ENCODE results near the gene KCNIP1. TPM values are rescaled to one million over a fixed set of nuclear protein-coding genes. Genes with fewer than 3 reads are reported as not detected.

The KCNIP1 gene
- total RNA-seq, 4 donors from 2014 or later, result not detected

DNA sequence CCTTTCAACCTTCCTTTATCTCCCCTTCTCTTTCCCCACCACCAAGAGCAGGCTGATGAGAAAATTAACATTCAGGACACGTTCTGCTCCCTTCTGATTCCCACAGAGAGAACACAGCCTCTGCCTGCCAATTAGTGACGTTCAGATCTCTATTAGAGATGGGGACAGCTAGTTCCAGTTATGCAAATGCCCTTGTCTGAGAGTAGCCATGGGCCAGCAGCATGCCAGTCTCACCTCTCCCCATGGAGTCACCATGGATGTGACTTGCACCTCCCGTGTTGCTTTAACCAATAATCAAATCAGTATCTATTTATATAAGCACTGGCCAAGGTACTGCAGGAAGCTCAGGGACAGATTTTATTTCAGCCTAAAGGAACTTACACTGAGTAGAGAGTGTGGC is 61.3 kb downstream of the KCNIP1 start:
- WGBS, 2 donors, result 24 to 36% methylated on average over 3 of the region's 3 CpGs
- intact Hi-C loops (cut with DNase I; ENCODE audit: low total_unique reads), result no loop called here

DNA sequence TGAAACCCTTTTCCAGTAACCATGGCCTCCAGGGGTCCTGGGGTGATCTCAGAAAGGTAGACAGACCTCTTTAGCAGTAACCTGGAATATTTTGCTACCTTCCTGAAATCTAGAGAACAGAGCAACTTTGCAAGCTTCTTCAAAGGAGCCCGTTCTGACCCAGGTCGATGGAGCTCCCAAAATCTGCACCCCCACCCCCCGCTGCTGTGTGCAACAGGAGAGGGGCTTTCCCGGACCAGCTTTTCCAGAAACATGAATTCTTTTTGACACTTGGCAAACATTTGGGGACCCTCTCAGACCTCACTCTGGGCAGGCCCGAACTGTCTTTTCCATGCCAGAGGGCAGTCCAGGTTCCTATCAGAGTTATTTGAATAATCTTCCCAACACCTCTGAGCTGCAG is 65.3 kb downstream of the KCNIP1 start:
- intact Hi-C loops (cut with DNase I; ENCODE audit: low total_unique reads), result no loop called here
- WGBS, 2 donors, result 71 to 93% methylated on average over 5 of the region's 5 CpGs
- no peak overlapping the region for H3K4me3 ChIP-seq (ENCODE audit: low read depth, poor library complexity, severe bottlenecking)
- DNase-seq (ENCODE audit: low spot score in 2 of 2), result no peak
- TF ChIP-seq POLR2A (IDR thresholded peaks at IDR 0.05), result no peak
- TF ChIP-seq, protein P1, sequence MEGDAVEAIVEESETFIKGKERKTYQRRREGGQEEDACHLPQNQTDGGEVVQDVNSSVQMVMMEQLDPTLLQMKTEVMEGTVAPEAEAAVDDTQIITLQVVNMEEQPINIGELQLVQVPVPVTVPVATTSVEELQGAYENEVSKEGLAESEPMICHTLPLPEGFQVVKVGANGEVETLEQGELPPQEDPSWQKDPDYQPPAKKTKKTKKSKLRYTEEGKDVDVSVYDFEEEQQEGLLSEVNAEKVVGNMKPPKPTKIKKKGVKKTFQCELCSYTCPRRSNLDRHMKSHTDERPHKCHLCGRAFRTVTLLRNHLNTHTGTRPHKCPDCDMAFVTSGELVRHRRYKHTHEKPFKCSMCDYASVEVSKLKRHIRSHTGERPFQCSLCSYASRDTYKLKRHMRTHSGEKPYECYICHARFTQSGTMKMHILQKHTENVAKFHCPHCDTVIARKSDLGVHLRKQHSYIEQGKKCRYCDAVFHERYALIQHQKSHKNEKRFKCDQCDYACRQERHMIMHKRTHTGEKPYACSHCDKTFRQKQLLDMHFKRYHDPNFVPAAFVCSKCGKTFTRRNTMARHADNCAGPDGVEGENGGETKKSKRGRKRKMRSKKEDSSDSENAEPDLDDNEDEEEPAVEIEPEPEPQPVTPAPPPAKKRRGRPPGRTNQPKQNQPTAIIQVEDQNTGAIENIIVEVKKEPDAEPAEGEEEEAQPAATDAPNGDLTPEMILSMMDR (IDR thresholded peaks at IDR 0.05), result no peak

More for the DNA sequence above, 61.3 kb downstream of the KCNIP1 start:
- TF ChIP-seq, protein P1 (IDR thresholded peaks at IDR 0.05), result no peak
- TF ChIP-seq POLR2A (IDR thresholded peaks at IDR 0.05), result no peak
- no peak for DNase-seq (ENCODE audit: low spot score in 2 of 2)
- no peak overlapping the region for H3K4me3 ChIP-seq (ENCODE audit: low read depth, poor library complexity, severe bottlenecking)

DNA sequence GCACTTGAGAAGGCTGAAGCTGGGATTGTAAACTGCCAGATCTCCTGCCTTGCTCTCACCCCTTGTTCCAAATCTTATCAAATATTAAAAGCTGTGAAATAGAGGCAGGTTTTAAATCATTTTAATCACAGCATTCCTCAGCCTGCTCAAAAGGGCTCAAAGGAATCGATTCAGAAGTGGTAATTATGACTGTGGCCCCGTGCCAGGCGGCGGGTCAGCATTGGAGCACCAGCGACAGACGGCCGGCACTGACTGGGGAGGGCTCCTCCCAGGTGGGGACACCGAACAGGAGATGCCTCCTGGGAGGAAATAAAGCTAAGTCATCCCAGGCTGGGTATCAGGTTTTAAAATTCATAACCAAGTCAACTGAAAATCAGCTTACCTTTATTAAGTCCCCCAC is 66.7 kb downstream of the KCNIP1 start:
- intact Hi-C loops (cut with DNase I; ENCODE audit: low total_unique reads), result no loop called here
- DNase-seq (ENCODE audit: low spot score in 2 of 2), result no peak
- 13 to 27% methylated on average over 8 of the region's 8 CpGs for WGBS, 2 donors
- H3K4me3 ChIP-seq (ENCODE audit: low read depth, poor library complexity, severe bottlenecking), result no peak overlapping the region
- TF ChIP-seq, protein P1 (IDR thresholded peaks at IDR 0.05), result no peak
- no peak for TF ChIP-seq POLR2A (IDR thresholded peaks at IDR 0.05)

DNA sequence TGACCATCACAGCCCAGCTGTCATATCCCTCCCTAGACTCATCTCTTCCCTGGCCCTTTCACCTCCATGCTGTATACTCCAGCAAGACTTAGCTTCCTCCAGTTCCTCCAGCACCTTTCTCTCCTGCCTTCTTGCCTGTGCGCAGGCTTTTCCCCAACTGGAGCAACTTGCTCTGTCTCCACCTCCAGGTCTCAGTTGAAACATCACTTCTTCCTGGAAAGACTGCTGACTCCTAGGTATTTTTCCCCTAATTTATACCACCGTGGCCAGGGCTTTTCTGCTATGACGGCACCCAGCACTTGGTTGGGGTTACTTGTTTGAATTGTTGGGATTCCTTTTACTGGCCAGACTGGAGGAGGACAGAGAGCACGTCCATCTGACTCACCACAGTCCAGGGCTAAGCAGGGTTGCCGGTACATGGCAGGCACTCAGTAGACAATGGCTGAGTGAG is 67.5 kb downstream of the KCNIP1 start:
- intact Hi-C loops (cut with DNase I; ENCODE audit: low total_unique reads), result no loop called here

DNA sequence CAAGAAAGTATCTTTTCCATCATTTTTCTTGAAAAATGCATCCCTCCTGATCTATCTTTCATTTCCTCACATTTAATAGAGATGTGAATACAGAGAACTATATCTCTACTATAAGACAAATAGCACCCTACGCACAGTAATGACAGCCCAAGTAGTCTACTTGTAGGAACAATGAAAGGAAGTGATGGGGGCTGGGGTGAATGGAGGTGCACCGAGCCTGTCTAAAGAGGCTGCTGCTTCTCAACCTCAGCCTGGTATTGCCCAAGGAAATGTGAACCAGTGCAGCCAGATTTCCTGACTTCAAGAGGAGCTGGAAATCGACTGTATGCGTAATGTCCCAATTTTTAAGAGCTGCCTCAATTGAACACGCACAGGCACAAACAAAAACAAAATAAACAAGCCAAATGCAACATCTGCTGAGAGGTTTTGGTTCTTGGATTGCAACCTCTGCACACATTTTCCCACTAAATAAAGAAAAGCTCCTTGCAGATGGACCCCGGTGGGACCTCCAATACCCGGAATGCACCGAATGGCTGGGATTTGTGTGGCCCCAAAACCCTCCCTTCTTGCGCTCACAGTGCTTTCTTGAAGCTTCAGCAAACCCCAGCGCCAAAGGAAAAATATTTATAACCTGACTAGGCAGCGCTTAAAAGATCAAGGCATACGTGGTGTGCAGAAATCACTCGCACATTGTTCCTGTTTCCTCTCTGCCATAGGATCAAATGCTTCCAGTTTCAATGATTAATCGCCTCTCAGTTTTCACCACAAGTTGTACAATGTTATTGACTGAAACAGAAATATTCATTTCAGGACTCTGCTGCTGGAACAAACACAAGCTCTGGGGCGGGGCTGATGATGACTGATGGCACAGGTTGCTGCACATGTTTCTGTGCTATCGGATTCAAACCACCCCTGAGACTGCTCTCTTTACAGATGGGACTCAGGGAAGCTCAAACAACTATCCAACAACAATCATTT is 68.3 kb downstream of the KCNIP1 start:
- DNase-seq (ENCODE audit: low spot score in 2 of 2), result peak in 1 of 2 donors; percentile 52
- WGBS, 2 donors, result 9 to 16% methylated on average over 16 of the region's 16 CpGs
- intact Hi-C loops (cut with DNase I; ENCODE audit: low total_unique reads), result no loop called here
- H3K4me3 ChIP-seq (ENCODE audit: low read depth, poor library complexity, severe bottlenecking), result no peak overlapping the region
- TF ChIP-seq POLR2A (IDR thresholded peaks at IDR 0.05), result no peak
- TF ChIP-seq, protein P1 (IDR thresholded peaks at IDR 0.05), result no peak

More for the DNA sequence above, 67.5 kb downstream of the KCNIP1 start:
- WGBS, 2 donors, result 40 to 59% methylated on average over 5 of the region's 5 CpGs
- no peak overlapping the region for H3K4me3 ChIP-seq (ENCODE audit: low read depth, poor library complexity, severe bottlenecking)
- DNase-seq (ENCODE audit: low spot score in 2 of 2), result peak in 1 of 2 donors; percentile 49
- TF ChIP-seq POLR2A (IDR thresholded peaks at IDR 0.05), result no peak
- TF ChIP-seq, protein P1 (IDR thresholded peaks at IDR 0.05), result no peak
